HEK293 (cell line): ENCODE measurements around the gene PPP2R5E.

Experiments
- FEZF1 ChIP-seq: fragments of 450-650 bp; formaldehyde crosslinking; IDR thresholded peaks from 2 replicates; pipeline ENCODE4 v1.5.1; 2016; ENCODE audit warnings: missing biosample characterization, missing genetic modification characterization
- HIC1 ChIP-seq: fragments of 450-650 bp; formaldehyde crosslinking; IDR thresholded peaks from 2 replicates; pipeline ENCODE4 v1.5.1; 2016; ENCODE audit warnings: missing biosample characterization, missing genetic modification characterization
- KLF10 ChIP-seq: fragments of 450-650 bp; IDR thresholded peaks from 2 replicates; pipeline ENCODE4 v1.5.1; 2018; ENCODE audit warnings: missing biosample characterization, mild to moderate bottlenecking, missing genetic modification characterization
- KLF16 ChIP-seq: fragments of 450-650 bp; formaldehyde crosslinking; IDR thresholded peaks from 2 replicates; pipeline ENCODE4 v1.5.1; 2017; ENCODE audit warnings: missing biosample characterization, missing genetic modification characterization
- MZF1 ChIP-seq: fragments of 450-650 bp; formaldehyde crosslinking; IDR thresholded peaks from 2 replicates; pipeline ENCODE4 v1.5.1; 2017; ENCODE audit warnings: missing biosample characterization, missing genetic modification characterization, borderline replicate concordance
- SALL2 ChIP-seq: fragments of 450-650 bp; formaldehyde crosslinking; IDR thresholded peaks from 2 replicates; pipeline ENCODE4 v1.5.0; 2017; ENCODE audit warnings: missing biosample characterization, mild to moderate bottlenecking, missing genetic modification characterization, borderline replicate concordance
- SCRT2 ChIP-seq: fragments of 450-650 bp; formaldehyde crosslinking; IDR thresholded peaks from 2 replicates; pipeline ENCODE4 v1.5.1; 2016; ENCODE audit warnings: missing biosample characterization, missing genetic modification characterization
- SETDB1 ChIP-seq: IDR thresholded peaks from one replicate; pipeline ENCODE4 v1.6.1; 2017; ENCODE audit warnings: mild to moderate bottlenecking, low read length, moderate library complexity, mixed read lengths; ENCODE audit not compliant: insufficient read length
- ZBTB17 ChIP-seq: fragments of 450-650 bp; formaldehyde crosslinking; IDR thresholded peaks from 2 replicates; pipeline ENCODE4 v1.5.1; 2016; ENCODE audit warnings: missing biosample characterization, missing genetic modification characterization
- ZFP69B ChIP-seq: fragments of 450-650 bp; formaldehyde crosslinking; IDR thresholded peaks from 2 replicates; pipeline ENCODE4 v1.5.1; 2016; ENCODE audit warnings: missing biosample characterization, missing genetic modification characterization
- ZNF248 ChIP-seq: fragments of 450-650 bp; formaldehyde crosslinking; IDR thresholded peaks from 2 replicates; pipeline ENCODE4 v1.5.1; 2017; ENCODE audit warnings: missing biosample characterization, missing genetic modification characterization
- ZNF274 ChIP-seq, 2 experiments: fragments of 200-500 bp in 1 of 2; fragments of 450-650 bp in 1 of 2; sonication (Bioruptor generic) in 1 of 2; formaldehyde crosslinking in 1 of 2; IDR thresholded peaks; 2 replicates each; pipeline versions ENCODE4 v1.5.1 to v1.6.1; 2014 to 2016; ENCODE audit warnings: borderline replicate concordance in 1 of 2, inconsistent platforms in 1 of 2, low read length in 1 of 2, missing biosample characterization in 1 of 2, missing genetic modification characterization in 1 of 2
- ZNF324 ChIP-seq: fragments of 450-650 bp; formaldehyde crosslinking; IDR thresholded peaks from 2 replicates; pipeline ENCODE4 v1.5.1; 2016; ENCODE audit warnings: missing biosample characterization, missing genetic modification characterization
- ZNF48 ChIP-seq: fragments of 450-650 bp; formaldehyde crosslinking; IDR thresholded peaks from 2 replicates; pipeline ENCODE4 v1.5.1; 2016; ENCODE audit warnings: missing biosample characterization, missing genetic modification characterization
- ZNF544 ChIP-seq: fragments of 450-650 bp; formaldehyde crosslinking; IDR thresholded peaks from 2 replicates; pipeline ENCODE4 v1.5.0; 2017; ENCODE audit warnings: missing biosample characterization, missing genetic modification characterization
- ZNF548 ChIP-seq: fragments of 450-650 bp; formaldehyde crosslinking; IDR thresholded peaks from 2 replicates; pipeline ENCODE4 v1.5.1; 2016; ENCODE audit warnings: missing biosample characterization, missing genetic modification characterization
- ZNF558 ChIP-seq: fragments of 450-650 bp; formaldehyde crosslinking; IDR thresholded peaks from 2 replicates; pipeline ENCODE4 v1.5.1; 2016; ENCODE audit warnings: missing biosample characterization, missing genetic modification characterization
- ZNF560 ChIP-seq: fragments of 450-650 bp; formaldehyde crosslinking; IDR thresholded peaks from 2 replicates; pipeline ENCODE4 v1.5.1; 2017; ENCODE audit warnings: missing biosample characterization, missing genetic modification characterization, borderline replicate concordance
- ZNF639 ChIP-seq: fragments of 450-650 bp; formaldehyde crosslinking; IDR thresholded peaks from 2 replicates; pipeline ENCODE4 v1.5.1; 2016; ENCODE audit warnings: missing biosample characterization, missing genetic modification characterization
- ZNF664 ChIP-seq: fragments of 450-650 bp; formaldehyde crosslinking; IDR thresholded peaks from 2 replicates; pipeline ENCODE4 v1.5.1; 2016; ENCODE audit warnings: missing biosample characterization, missing genetic modification characterization
- ZNF768 ChIP-seq: fragments of 450-650 bp; formaldehyde crosslinking; IDR thresholded peaks from 2 replicates; pipeline ENCODE4 v1.5.1; 2018; ENCODE audit warnings: missing biosample characterization, mild to moderate bottlenecking, missing genetic modification characterization
- ZNF777 ChIP-seq: fragments of 450-650 bp; formaldehyde crosslinking; IDR thresholded peaks from 2 replicates; pipeline ENCODE4 v1.5.1; 2017; ENCODE audit warnings: missing biosample characterization, missing genetic modification characterization, borderline replicate concordance
- ZNF792 ChIP-seq: fragments of 450-650 bp; formaldehyde crosslinking; IDR thresholded peaks from 2 replicates; pipeline ENCODE4 v1.5.1; 2016; ENCODE audit warnings: missing biosample characterization, missing genetic modification characterization
- ZSCAN30 ChIP-seq: fragments of 450-650 bp; IDR thresholded peaks from 2 replicates; pipeline ENCODE4 v1.5.1; 2018; ENCODE audit warnings: missing biosample characterization, mild to moderate bottlenecking, missing genetic modification characterization, moderate library complexity
- TF ChIP-seq, protein P1 (sequence below): fragments of 450-650 bp; formaldehyde crosslinking; IDR thresholded peaks from 2 replicates; pipeline ENCODE4 v1.5.1; 2016; ENCODE audit warnings: missing biosample characterization, missing genetic modification characterization, low read depth
- TF ChIP-seq, protein P2 (sequence below): fragments of 450-650 bp; formaldehyde crosslinking; IDR thresholded peaks from 2 replicates; pipeline ENCODE4 v1.5.1; 2017; ENCODE audit warnings: missing biosample characterization, missing genetic modification characterization

The PPP2R5E gene

GRCh38 chr14:63345826-63346225 lies 197.4 kb downstream of the PPP2R5E start (continued):
- TF ChIP-seq ZNF639 (tag by site-specific recombination) (no peak), ZNF777 (tag by site-specific recombination) (no peak), ZNF48 (tag by site-specific recombination) (no peak), ZNF548 (no peak), ZNF560 (tag by site-specific recombination) (no peak), SCRT2 (tag by site-specific recombination) (peak; percentile 64), ZNF544 (no peak), MZF1 (no peak), FEZF1 (tag by site-specific recombination) (peak; percentile 30; the same call in 1 of the 2 replicates), KLF10 (no peak), ZNF324 (tag by site-specific recombination) (no peak), ZNF558 (tag by site-specific recombination) (no peak), ZNF664 (tag by site-specific recombination) (no peak), SETDB1 (no peak), ZNF792 (tag by site-specific recombination) (no peak), HIC1 (tag by site-specific recombination) (no peak), ZNF274 (IDR thresholded peaks at IDR 0.05; ENCODE audit: low read length) (no peak), ZNF274 (tag by site-specific recombination; IDR thresholded peaks at IDR 0.05; ENCODE audit: borderline replicate concordance) (no peak), ZFP69B (tag by site-specific recombination) (no peak), ZBTB17 (tag by site-specific recombination) (no peak), KLF16 (tag by site-specific recombination) (no peak), SALL2 (no peak), ZNF768 (tag by site-specific recombination) (no peak), ZNF248 (tag by site-specific recombination) (no peak), ZSCAN30 (tag by site-specific recombination) (no peak)
- TF ChIP-seq, protein P1, sequence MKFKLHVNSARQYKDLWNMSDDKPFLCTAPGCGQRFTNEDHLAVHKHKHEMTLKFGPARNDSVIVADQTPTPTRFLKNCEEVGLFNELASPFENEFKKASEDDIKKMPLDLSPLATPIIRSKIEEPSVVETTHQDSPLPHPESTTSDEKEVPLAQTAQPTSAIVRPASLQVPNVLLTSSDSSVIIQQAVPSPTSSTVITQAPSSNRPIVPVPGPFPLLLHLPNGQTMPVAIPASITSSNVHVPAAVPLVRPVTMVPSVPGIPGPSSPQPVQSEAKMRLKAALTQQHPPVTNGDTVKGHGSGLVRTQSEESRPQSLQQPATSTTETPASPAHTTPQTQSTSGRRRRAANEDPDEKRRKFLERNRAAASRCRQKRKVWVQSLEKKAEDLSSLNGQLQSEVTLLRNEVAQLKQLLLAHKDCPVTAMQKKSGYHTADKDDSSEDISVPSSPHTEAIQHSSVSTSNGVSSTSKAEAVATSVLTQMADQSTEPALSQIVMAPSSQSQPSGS = no peak
- TF ChIP-seq, protein P2, sequence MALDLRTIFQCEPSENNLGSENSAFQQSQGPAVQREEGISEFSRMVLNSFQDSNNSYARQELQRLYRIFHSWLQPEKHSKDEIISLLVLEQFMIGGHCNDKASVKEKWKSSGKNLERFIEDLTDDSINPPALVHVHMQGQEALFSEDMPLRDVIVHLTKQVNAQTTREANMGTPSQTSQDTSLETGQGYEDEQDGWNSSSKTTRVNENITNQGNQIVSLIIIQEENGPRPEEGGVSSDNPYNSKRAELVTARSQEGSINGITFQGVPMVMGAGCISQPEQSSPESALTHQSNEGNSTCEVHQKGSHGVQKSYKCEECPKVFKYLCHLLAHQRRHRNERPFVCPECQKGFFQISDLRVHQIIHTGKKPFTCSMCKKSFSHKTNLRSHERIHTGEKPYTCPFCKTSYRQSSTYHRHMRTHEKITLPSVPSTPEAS (tag by site-specific recombination) = no peak
